ENCODE data around the gene POGZ. TPM values are rescaled to one million over a fixed set of nuclear protein-coding genes. Genes with fewer than 3 reads are reported as not detected.
"Not testable (repeated sequence)": the region's sequence is repeated elsewhere in the genome, so short reads cannot be mapped to it uniquely, and the experiment has no call there.

Gene POGZ
- total RNA-seq, 1 donor from 2014 or later: 36.4 TPM

DNA sequence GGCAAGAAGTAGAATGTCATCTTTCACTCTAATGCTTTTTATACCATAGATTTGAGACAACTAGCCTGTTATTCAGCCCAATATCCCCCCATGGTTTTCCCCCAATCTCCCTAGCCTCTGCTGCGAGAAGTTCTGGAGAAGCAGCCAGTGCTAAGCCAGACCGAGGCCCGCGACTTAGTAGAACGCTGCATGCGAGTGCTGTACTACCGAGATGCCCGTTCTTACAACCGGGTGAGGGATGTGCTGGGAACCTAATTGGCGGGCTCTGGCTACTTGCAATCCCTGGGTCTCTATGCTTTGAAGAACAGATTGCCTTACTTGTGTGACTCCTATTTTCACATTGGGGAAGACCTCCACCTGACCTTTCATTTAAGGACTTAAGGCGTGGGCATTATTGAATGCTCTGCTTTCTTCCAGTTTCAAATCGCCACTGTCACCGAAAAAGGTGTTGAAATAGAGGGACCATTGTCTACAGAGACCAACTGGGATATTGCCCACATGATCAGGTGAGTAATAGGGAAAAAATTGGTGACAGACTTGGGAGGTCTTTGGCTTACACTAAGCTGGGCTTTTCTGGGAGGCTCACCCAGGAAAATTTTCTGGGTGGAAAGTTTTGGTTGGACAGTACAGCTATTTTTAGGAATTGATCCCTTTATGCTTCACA is 58.0 kb downstream of the POGZ start:
- DNase-seq (ENCODE audit: low read depth): no peak
- H3K36me3 ChIP-seq (ENCODE audit: control insufficient read depth, insufficient read depth, low read length): peaks cover 10% of the 10 kb centered on the region
- TF ChIP-seq, protein P1, sequence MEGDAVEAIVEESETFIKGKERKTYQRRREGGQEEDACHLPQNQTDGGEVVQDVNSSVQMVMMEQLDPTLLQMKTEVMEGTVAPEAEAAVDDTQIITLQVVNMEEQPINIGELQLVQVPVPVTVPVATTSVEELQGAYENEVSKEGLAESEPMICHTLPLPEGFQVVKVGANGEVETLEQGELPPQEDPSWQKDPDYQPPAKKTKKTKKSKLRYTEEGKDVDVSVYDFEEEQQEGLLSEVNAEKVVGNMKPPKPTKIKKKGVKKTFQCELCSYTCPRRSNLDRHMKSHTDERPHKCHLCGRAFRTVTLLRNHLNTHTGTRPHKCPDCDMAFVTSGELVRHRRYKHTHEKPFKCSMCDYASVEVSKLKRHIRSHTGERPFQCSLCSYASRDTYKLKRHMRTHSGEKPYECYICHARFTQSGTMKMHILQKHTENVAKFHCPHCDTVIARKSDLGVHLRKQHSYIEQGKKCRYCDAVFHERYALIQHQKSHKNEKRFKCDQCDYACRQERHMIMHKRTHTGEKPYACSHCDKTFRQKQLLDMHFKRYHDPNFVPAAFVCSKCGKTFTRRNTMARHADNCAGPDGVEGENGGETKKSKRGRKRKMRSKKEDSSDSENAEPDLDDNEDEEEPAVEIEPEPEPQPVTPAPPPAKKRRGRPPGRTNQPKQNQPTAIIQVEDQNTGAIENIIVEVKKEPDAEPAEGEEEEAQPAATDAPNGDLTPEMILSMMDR (IDR thresholded peaks at IDR 0.05; ENCODE audit: insufficient read depth, low read length, poor library complexity, severe bottlenecking): no peak
- no peak overlapping the region for H3K4me3 ChIP-seq (ENCODE audit: low read depth, low read length)
- no peaks in the 10 kb centered on the region for H3K27me3 ChIP-seq (ENCODE audit: control insufficient read depth, insufficient read depth, low read length)

DNA sequence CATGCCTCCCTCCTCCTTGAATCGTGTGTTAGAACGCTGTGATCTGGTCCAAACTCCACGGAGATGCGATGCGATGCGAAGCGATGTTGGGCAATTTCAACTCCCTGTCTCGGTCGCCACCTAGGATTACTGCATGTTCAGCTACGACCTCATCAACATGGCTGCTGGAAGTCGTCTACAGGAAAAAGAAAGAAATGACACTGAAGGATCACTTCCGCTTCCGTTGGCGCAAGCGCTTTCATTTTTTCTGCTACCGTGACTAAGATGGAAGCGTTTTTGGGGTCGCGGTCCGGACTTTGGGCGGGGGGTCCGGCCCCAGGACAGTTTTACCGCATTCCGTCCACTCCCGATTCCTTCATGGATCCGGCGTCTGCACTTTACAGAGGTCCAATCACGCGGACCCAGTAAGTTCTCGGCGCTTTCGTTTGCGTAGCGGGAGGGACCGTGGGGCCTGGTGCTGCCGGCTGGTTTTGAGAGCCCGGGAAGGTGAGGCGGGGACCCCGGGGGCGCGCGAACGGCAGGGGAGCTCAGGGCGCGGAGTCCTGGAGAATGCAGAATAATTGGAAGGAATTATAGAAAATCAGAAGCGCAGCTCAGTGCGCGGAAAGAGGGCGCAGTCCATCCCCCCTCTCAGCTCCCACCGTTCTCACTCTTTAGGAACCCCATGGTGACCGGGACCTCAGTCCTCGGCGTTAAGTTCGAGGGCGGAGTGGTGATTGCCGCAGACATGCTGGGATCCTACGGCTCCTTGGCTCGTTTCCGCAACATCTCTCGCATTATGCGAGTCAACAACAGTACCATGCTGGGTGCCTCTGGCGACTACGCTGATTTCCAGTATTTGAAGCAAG is 59.7 kb downstream of the POGZ start, which contains the start of gene PSMB4:
TSS of gene PSMB4 (plus strand) at position 250 of the 848 bp plus-strand sequence. CDS start at position 265, 15 bp downstream.
- peak; percentile 81 for DNase-seq (ENCODE audit: low read depth)
- Histone ChIP-seq H3K27me3 (ENCODE audit: control insufficient read depth, insufficient read depth, low read length) (no peaks in the 10 kb centered on the region), H3K4me3 (ENCODE audit: low read depth, low read length) (peak within 1 kb of the TSS; percentile 71), H3K36me3 (ENCODE audit: control insufficient read depth, insufficient read depth, low read length) (no peaks in the 10 kb centered on the region)
- TF ChIP-seq, protein P1 (IDR thresholded peaks at IDR 0.05; ENCODE audit: insufficient read depth, low read length, poor library complexity, severe bottlenecking): peak; percentile 29

DNA sequence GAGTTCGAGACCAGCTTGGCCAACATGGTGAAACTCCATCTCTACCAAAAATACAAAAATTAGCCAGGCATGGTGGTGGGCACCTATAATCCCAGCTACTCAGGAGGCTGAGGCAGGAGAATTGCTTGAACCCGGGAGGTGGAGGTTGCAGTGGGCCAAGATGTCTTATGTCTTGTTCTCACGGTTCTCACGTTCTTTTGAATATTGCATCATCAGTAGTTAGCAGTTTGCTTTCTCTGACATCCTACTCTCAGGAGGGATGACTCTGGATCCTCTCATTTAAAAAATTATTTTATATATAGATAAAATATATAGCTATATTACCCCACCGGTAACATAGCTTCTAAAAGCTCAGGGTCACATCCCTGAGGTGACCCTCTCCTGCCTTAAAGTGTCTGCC is 63.0 kb downstream of the POGZ start:
- not testable (repeated sequence) for DNase-seq (ENCODE audit: low read depth); H3K27me3 ChIP-seq (ENCODE audit: control insufficient read depth, insufficient read depth, low read length); H3K36me3 ChIP-seq (ENCODE audit: control insufficient read depth, insufficient read depth, low read length); H3K4me3 ChIP-seq (ENCODE audit: low read depth, low read length)

DNA sequence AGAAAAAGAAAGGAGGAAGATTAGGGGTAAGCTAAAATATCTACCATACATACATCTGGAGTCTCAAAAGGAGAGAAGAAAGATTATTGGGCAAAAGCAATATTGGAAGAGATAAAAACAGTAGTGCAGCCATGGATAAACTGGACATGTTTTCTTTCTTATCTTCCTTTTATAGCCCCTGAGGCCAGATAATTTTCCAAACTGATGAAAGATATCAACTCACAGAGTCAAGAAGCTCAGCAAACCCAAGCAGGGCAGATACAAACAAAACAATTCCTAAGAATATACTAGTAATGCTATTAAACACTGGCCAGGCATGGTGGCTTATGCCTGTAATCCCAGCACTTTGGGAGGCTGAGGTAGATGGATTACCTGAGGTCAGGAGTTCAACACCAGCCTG is 65.7 kb downstream of the POGZ start:
- H3K36me3 ChIP-seq (ENCODE audit: control insufficient read depth, insufficient read depth, low read length): no peaks in the 10 kb centered on the region
- TF ChIP-seq, protein P1 (IDR thresholded peaks at IDR 0.05; ENCODE audit: insufficient read depth, low read length, poor library complexity, severe bottlenecking): no peak
- H3K4me3 ChIP-seq (ENCODE audit: low read depth, low read length): no peak overlapping the region
- no peak for DNase-seq (ENCODE audit: low read depth)
- H3K27me3 ChIP-seq (ENCODE audit: control insufficient read depth, insufficient read depth, low read length): no peaks in the 10 kb centered on the region

DNA sequence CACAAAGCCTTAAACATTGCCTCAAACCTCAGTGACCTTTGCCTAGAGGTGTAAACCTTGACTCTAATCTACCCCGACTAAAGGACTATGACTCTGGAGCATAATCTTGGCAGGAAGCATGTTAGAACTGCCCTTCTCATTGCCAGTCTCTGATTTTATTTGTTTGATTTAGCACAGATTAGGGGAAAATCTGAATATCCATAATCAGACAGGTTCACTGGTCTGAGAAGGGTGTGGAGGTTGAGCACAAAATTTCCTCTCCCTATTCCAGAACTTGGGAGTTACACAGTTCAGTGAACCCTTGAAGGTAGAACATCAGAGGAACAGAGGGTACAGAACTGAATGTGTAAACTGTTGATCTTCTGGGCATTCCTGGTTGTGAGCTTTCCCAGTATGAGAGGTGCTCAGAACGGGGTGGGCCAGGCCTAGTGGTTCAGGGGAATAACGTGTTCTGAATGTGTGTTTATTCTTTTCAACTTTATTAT is 68.2 kb downstream of the POGZ start:
- TF ChIP-seq, protein P1 (IDR thresholded peaks at IDR 0.05; ENCODE audit: insufficient read depth, low read length, poor library complexity, severe bottlenecking): no peak
- H3K4me3 ChIP-seq (ENCODE audit: low read depth, low read length): no peak overlapping the region
- H3K27me3 ChIP-seq (ENCODE audit: control insufficient read depth, insufficient read depth, low read length): no peaks in the 10 kb centered on the region
- no peak for DNase-seq (ENCODE audit: low read depth)
- no peaks in the 10 kb centered on the region for H3K36me3 ChIP-seq (ENCODE audit: control insufficient read depth, insufficient read depth, low read length)

DNA sequence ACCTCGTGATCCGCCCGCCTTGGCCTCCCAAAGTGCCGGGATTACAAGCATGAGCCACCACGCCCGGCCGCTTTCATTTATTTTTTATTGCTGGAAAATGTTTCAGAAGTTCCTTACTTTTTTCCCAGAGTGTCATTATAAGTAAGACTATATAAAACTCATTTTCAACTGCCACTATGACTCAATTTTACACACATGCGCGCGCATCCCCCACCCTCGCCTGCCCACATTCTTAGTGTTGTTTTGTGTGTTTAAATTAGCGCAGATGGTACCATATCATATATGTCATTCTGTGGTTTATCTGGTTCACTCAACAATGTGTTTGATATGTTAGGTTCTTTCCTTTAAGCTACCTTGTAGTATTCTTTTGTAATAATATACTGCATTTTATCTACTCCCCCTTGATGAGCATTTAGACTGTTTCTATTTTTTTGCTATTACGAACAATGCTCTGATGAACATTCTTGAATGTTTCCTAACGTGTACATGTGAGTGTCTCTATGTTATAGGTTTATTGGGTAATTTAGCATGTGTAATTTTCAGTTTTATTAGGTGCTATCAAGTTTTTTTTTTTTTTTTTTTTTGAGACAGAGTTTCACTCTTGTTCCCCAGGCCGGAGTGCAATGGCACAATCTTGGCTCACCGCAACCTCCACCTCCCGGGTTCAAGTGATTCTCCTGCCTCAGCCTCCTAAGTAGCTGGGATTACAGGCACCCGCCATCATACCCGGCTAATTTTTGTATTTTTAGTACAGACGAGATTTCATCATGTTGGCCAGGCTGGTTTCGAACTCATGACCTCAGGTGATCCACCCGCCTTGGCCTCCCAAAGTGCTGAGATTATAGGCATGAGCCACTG is 68.8 kb downstream of the POGZ start:
- not testable (repeated sequence) for H3K4me3 ChIP-seq (ENCODE audit: low read depth, low read length); H3K36me3 ChIP-seq (ENCODE audit: control insufficient read depth, insufficient read depth, low read length); DNase-seq (ENCODE audit: low read depth); H3K27me3 ChIP-seq (ENCODE audit: control insufficient read depth, insufficient read depth, low read length)
